ENCODE data around the gene KLF11. TPM values are rescaled to one million over a fixed set of nuclear protein-coding genes. Genes with fewer than 3 reads are reported as not detected.
"Not testable (repeated sequence)": the region's sequence is repeated elsewhere in the genome, so short reads cannot be mapped to it uniquely, and the experiment has no call there.

KLF11 gene
- total and polyA plus RNA-seq, 9 of the 15 experiments (the other 6 are each of a cell fraction or from before 2014, with no cell fraction given) = 2.1 to 13.4 (median 6.5) TPM

- DNase-seq (ENCODE audit: extremely low read depth in 1 of 4, low spot score in 3 of 4); H3K4me3 ChIP-seq; H3K27me3 ChIP-seq (ENCODE audit: control insufficient read depth in 2 of 2, insufficient read depth in 2 of 2, low read length in 2 of 2); H3K9me1 ChIP-seq (ENCODE audit: control insufficient read depth, insufficient read depth, low read length); POLR2A ChIA-PET; H3K79me2 ChIP-seq (ENCODE audit: control insufficient read depth, insufficient read depth, low read length); in situ Hi-C loops (cut with MboI); H3K36me3 ChIP-seq (ENCODE audit: control insufficient read depth, insufficient read depth, low read length); CTCF ChIA-PET (ENCODE audit: low intra/inter-chr PET ratio); H4K20me1 ChIP-seq (replicated peaks; ENCODE audit: control insufficient read depth, insufficient read depth, low read length); H3K27ac ChIP-seq (ENCODE audit: extremely low read depth, low read depth, low read length); BruUV-seq (replicated peaks); H2AFZ ChIP-seq (ENCODE audit: low read depth, low read length); H3K4me2 ChIP-seq (ENCODE audit: insufficient read depth, low read length); H3K9ac ChIP-seq (ENCODE audit: insufficient read depth in 1 of 2, low read depth in 2 of 2, low read length in 2 of 2); ATAC-seq; H3K9me3 ChIP-seq (replicated peaks; ENCODE audit: control insufficient read depth, insufficient read depth, low read depth, low read length); intact Hi-C loops (cut with micrococcal nuclease); FAIRE-seq: not testable (repeated sequence)
- peaks cover 8 to 45% of the 10 kb centered on the region in 2 experiments for H3K4me1 ChIP-seq (replicated peaks in 1 of 2; ENCODE audit: control insufficient read depth in 2 of 2, insufficient read depth in 2 of 2, low read length in 2 of 2)
- WGBS (ENCODE audit: insufficient coverage, low coverage, missing lambda C conversion rate) = 84% methylated on average over 50 of the region's 52 CpGs
These were observed 32.3 kb upstream of the KLF11 start for GRCh38 chr2:10010861-10011605.

DNA sequence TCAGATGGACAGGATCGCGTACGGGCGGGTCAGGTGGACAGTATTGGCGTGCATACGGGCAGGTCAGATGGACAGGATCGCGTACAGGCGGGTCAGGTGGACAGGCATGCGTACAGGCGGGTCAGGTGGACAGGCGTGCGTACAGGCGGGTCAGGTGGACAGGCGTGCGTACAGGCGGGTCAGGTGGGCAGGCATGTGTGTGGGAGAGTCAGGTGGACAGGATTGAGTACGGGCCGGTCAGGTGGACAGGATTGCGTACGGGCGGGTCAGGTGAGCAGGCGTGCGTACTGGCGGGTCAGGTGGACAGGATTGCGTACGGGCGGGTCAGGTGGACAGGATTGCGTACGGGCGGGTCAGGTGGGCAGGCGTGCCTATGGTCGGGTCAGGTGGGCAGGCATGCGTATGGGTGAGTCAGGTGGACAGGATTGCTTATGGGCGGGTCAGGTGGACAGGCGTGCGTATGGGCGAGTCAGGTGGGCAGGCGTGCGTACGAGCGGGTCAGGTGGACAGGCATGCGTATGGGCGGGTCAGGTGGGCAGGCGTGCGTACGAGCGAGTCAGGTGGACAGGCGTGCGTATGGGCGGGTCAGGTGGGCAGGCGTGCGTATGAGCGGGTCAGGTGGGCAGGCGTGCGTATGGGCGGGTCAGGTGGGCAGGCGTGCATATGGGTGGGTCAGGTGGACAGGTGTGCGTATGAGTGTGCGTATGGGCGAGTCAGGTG lies 31.6 kb upstream of the KLF11 start:
- POLR2A ChIA-PET; H4K20me1 ChIP-seq (replicated peaks; ENCODE audit: control insufficient read depth, insufficient read depth, low read length); ATAC-seq; H3K36me3 ChIP-seq (ENCODE audit: control insufficient read depth, insufficient read depth, low read length); H3K9ac ChIP-seq (ENCODE audit: insufficient read depth in 1 of 2, low read depth in 2 of 2, low read length in 2 of 2); intact Hi-C loops (cut with micrococcal nuclease); H2AFZ ChIP-seq (ENCODE audit: low read depth, low read length); H3K4me3 ChIP-seq; H3K9me1 ChIP-seq (ENCODE audit: control insufficient read depth, insufficient read depth, low read length); H3K27me3 ChIP-seq (ENCODE audit: control insufficient read depth in 2 of 2, insufficient read depth in 2 of 2, low read length in 2 of 2); in situ Hi-C loops (cut with MboI); H3K9me3 ChIP-seq (replicated peaks; ENCODE audit: control insufficient read depth, insufficient read depth, low read depth, low read length); BruUV-seq (replicated peaks); H3K4me2 ChIP-seq (ENCODE audit: insufficient read depth, low read length); CTCF ChIA-PET (ENCODE audit: low intra/inter-chr PET ratio); H3K27ac ChIP-seq (ENCODE audit: extremely low read depth, low read depth, low read length); DNase-seq (ENCODE audit: extremely low read depth in 1 of 4, low spot score in 3 of 4); FAIRE-seq; H3K79me2 ChIP-seq (ENCODE audit: control insufficient read depth, insufficient read depth, low read length): not testable (repeated sequence)
- 90% methylated on average over 45 of the region's 61 CpGs for WGBS (ENCODE audit: insufficient coverage, low coverage, missing lambda C conversion rate)
- peaks cover 8 to 45% of the 10 kb centered on the region in 2 experiments for H3K4me1 ChIP-seq (replicated peaks in 1 of 2; ENCODE audit: control insufficient read depth in 2 of 2, insufficient read depth in 2 of 2, low read length in 2 of 2)

GRCh38 chr2:10012366-10012962 lies 30.9 kb upstream of the KLF11 start:
- in situ Hi-C loops (cut with MboI); H4K20me1 ChIP-seq (replicated peaks; ENCODE audit: control insufficient read depth, insufficient read depth, low read length); H3K27ac ChIP-seq (ENCODE audit: extremely low read depth, low read depth, low read length); H3K9ac ChIP-seq (ENCODE audit: insufficient read depth in 1 of 2, low read depth in 2 of 2, low read length in 2 of 2); intact Hi-C loops (cut with micrococcal nuclease); H3K79me2 ChIP-seq (ENCODE audit: control insufficient read depth, insufficient read depth, low read length); H3K36me3 ChIP-seq (ENCODE audit: control insufficient read depth, insufficient read depth, low read length); FAIRE-seq; CTCF ChIA-PET (ENCODE audit: low intra/inter-chr PET ratio); DNase-seq (ENCODE audit: extremely low read depth in 1 of 4, low spot score in 3 of 4); POLR2A ChIA-PET; ATAC-seq; BruUV-seq (replicated peaks); H3K4me3 ChIP-seq; H3K27me3 ChIP-seq (ENCODE audit: control insufficient read depth in 2 of 2, insufficient read depth in 2 of 2, low read length in 2 of 2); H2AFZ ChIP-seq (ENCODE audit: low read depth, low read length); H3K9me1 ChIP-seq (ENCODE audit: control insufficient read depth, insufficient read depth, low read length); H3K9me3 ChIP-seq (replicated peaks; ENCODE audit: control insufficient read depth, insufficient read depth, low read depth, low read length); H3K4me2 ChIP-seq (ENCODE audit: insufficient read depth, low read length): not testable (repeated sequence)
- WGBS (ENCODE audit: insufficient coverage, low coverage, missing lambda C conversion rate) = 79% methylated on average over 23 of the region's 37 CpGs
- H3K4me1 ChIP-seq (replicated peaks in 1 of 2; ENCODE audit: control insufficient read depth in 2 of 2, insufficient read depth in 2 of 2, low read length in 2 of 2) = peaks cover 8 to 42% of the 10 kb centered on the region in 2 experiments
